BLaER1 (cell line): Measurements from ENCODE around the gene TMCC2.

Source experiments
- H3K27ac ChIP-seq: shearing (Covaris generic); formaldehyde crosslinking; 2 replicates; pipeline ENCODE4 v1.8.1; 2022
- H3K27me3 ChIP-seq: shearing (Covaris generic); formaldehyde crosslinking; 2 replicates; pipeline ENCODE4 v1.8.1; 2022
- H3K36me3 ChIP-seq: shearing (Covaris generic); formaldehyde crosslinking; 2 replicates; pipeline ENCODE4 v1.8.1; 2022
- H3K4me1 ChIP-seq: shearing (Covaris generic); formaldehyde crosslinking; 2 replicates; pipeline ENCODE4 v1.8.1; 2022
- H3K4me2 ChIP-seq: shearing (Covaris generic); formaldehyde crosslinking; 2 replicates; pipeline ENCODE4 v1.8.1; 2022
- H3K4me3 ChIP-seq: shearing (Covaris generic); formaldehyde crosslinking; 2 replicates; pipeline ENCODE4 v1.8.1; 2022
- H3K9ac ChIP-seq: shearing (Covaris generic); formaldehyde crosslinking; 2 replicates; pipeline ENCODE4 v1.8.1; 2022
- H3K9me3 ChIP-seq: shearing (Covaris generic); formaldehyde crosslinking; 2 replicates; pipeline ENCODE4 v1.8.1; 2022
- H4K20me1 ChIP-seq: shearing (Covaris generic); formaldehyde crosslinking; 2 replicates; pipeline ENCODE4 v1.8.1; 2022
- Cebpa-rat ChIP-seq: shearing (Covaris generic); IDR thresholded peaks from 2 replicates; pipeline ENCODE4 v1.8.1; 2022

Gene TMCC2

DNA sequence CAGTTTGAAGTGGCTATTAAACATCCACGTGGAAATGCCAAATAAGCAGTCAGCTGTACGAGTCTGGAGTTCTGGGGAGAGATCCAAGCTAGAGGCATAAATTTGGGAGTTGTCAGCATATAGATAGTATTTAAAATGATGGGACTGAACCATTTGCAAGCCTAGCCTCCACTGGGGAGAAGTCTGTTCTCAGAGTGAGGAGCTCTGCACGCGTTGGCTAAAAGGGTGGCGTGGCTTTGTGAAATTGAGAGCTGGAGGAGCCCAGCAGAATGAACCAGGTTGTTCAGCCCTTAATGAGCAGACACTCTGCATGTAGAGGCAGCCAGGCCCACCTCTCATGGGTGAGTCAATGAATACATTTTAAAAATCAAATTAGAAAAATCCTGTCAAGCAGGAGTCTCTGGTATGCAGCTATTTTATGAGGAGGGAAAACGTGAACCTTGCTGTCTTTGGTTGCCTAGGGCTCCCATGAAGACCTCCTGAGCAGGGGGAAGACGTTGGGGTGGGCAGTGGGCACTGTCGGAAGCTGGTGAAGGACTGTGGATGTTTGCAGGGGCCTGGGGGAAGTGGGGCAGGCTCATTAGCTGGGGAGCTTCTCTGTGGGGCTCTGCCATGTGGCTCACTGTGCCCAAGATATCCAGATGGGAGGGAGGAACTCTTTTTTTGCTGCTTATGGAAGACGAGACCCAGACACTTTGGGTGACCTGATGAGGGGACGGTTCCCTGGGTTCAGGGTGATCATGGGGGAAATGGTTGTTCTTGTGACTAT lies 18.8 kb downstream of the TMCC2 start:
- no peak for TF ChIP-seq Cebpa-rat
- Histone ChIP-seq H3K4me2 (peak overlapping the region; percentile 80), H3K4me1 (peaks cover 31% of the 10 kb centered on the region), H4K20me1 (no peaks in the 10 kb centered on the region), H3K27me3 (peaks cover 4% of the 10 kb centered on the region; the same call in 1 of the 2 replicates), H3K9me3 (no peaks in the 10 kb centered on the region), H3K36me3 (no peaks in the 10 kb centered on the region), H3K9ac (no peak overlapping the region), H3K27ac (no peak overlapping the region), H3K4me3 (no peak overlapping the region)

DNA sequence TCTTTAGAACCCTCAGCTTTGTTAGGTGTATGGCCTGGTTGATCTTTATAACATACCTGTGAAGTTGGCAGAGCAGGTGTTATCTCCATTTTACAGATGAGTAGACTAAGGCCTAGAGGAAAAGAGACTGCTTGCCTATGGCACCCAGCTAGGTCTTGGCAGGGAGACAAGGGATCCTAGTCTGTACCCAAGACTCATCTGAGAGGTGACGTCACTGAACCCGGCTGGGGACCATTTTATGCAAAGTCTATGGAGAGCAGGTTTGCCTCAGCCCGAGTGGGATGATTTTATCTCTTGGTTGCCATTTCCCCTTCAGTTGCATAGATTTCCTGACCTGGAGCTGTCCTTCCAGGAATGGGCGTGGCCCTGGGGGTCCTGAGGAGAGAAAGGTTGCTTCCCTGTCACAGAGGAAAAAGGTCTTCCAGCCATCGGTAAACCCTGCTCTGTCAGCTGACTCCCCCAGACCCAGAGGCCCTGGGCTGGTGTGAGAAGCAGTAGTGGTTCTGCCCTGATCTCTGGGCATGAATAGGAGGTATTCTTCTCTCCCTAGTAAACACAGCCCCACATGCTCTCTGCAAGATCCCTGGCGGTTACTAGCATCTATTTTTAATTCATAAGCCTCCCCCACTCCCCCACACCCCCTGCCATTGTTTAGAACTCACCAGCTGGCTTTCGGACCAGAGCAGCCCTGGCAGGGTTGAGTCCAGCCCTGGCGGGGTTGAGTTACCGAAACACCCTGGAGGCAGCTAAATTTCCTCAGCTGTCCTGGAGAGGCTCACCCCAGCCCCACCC lies 19.6 kb downstream of the TMCC2 start:
- Histone ChIP-seq H3K9me3 (no peaks in the 10 kb centered on the region), H3K9ac (no peak overlapping the region), H3K36me3 (no peaks in the 10 kb centered on the region), H4K20me1 (no peaks in the 10 kb centered on the region), H3K27me3 (peaks cover 4% of the 10 kb centered on the region; the same call in 1 of the 2 replicates), H3K4me2 (peak overlapping the region; percentile 80), H3K4me3 (no peak overlapping the region), H3K4me1 (peaks cover 34% of the 10 kb centered on the region), H3K27ac (peak overlapping the region; percentile 14; the same call in 1 of the 2 replicates)
- no peak for TF ChIP-seq Cebpa-rat

DNA sequence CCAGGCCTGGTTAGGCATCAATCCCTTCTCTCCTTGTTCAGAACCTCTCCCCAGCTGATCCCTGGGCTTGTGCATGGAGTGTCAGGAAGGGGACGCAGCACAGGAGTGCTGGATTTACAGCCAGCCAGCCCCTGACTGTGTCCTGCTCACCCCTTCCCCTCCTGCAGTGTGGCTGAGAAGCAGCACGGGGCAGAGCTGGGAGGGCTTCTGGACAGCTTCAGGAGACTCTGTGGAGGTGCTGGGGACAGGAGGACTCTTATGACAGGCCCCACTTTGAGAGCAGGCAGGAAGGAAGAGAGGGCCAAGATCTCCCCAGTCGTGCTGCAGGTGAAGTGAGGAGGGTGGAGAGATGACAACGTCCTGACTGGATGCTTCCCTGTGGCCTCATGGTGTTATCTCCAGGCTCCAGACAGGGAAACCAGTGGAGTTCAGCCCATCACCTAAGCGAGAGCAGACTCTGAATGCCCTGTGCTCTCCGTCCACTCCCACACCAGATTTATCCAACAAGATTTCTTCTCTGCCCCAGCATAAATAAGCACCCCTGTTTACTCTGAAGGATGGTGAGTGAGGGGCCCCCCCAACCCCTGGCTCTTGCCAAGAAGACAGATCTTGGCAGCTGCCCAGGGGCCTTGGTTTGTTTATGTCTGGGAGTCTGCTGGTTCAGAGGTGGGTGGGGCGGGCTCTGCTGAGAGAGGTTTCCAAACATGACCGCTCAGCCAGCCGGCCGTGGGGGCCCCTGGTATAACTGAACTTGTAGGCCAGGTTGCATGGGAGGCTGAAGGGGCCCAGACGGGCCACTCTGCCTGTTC lies 21.3 kb downstream of the TMCC2 start:
- H3K27me3 ChIP-seq, result peaks cover 4% of the 10 kb centered on the region; the same call in 1 of the 2 replicates
- H3K36me3 ChIP-seq, result no peaks in the 10 kb centered on the region
- H3K9me3 ChIP-seq, result no peaks in the 10 kb centered on the region
- H3K4me2 ChIP-seq, result peak overlapping the region; percentile 80; the same call in 1 of the 2 replicates
- peaks cover 36% of the 10 kb centered on the region for H3K4me1 ChIP-seq
- no peak overlapping the region for H3K9ac ChIP-seq
- TF ChIP-seq Cebpa-rat, result no peak
- H4K20me1 ChIP-seq, result no peaks in the 10 kb centered on the region
- no peak overlapping the region for H3K4me3 ChIP-seq
- H3K27ac ChIP-seq, result no peak overlapping the region

DNA sequence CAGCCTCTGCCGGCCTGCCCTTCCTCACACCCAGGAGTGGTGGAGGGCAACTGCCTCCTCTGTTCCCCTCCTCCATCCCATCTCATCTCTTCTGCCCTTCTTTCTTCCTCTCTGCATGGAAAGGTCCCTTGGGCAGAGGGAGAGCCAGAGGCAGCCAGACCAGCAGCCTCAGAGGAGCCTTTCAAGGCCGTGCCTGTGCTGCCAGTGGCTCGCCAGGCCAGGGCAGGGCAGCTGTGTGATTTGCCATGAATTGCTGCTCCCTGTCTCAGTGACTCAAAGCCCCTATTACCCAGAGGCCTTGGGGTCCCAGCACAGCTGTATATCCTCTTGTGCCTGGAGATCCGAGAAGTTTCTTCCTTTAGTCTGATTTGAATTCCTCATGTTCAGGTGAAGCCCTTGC lies 21.9 kb downstream of the TMCC2 start:
- H3K4me3 ChIP-seq, result no peak overlapping the region
- no peaks in the 10 kb centered on the region for H3K36me3 ChIP-seq
- H3K4me2 ChIP-seq, result no peak overlapping the region
- no peaks in the 10 kb centered on the region for H4K20me1 ChIP-seq
- H3K27ac ChIP-seq, result no peak overlapping the region
- no peak for TF ChIP-seq Cebpa-rat
- H3K9ac ChIP-seq, result no peak overlapping the region
- H3K4me1 ChIP-seq, result peaks cover 36% of the 10 kb centered on the region
- no peaks in the 10 kb centered on the region for H3K9me3 ChIP-seq
- H3K27me3 ChIP-seq, result peaks cover 4% of the 10 kb centered on the region; the same call in 1 of the 2 replicates

DNA sequence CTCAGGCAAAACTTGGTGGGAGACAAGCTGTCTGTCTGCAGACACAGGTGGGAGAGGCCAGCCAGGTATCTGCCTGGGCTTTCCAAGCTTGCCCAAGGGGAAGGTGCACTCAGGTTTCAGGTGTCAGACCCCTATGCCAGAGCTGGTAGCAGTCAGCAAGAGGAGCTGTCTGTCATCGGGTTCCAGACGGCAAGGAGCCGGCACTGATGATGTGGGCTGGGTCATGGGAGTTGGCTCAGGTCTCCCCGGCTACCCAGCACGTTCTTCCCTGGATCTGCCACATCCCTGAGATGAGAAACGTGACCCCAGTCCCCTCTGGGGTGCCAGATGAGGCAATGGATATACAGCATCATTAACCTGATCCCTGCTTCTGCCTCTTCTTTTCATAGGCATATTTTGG lies 23.0 kb downstream of the TMCC2 start:
- no peak overlapping the region for H3K9ac ChIP-seq
- H3K4me2 ChIP-seq, result no peak overlapping the region

DNA sequence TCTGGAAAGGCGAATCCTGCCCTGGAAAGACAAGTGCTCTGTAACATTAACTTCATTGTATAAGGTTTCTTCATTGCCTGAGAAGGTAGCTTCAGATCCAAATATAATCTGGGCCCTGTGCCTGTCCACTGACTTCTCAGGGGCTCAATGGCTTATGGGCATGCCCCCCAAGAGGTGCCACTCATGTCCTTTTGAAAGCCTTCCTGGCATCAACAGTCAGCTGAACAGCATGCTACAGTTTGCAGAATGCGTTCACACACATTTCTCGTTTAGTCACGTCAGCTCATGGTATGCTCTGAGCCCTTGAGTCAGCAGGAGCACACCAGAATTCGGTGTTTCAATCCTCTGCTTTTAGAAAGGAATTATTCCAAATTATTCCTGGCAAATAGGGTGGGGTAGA lies 23.8 kb downstream of the TMCC2 start:
- Histone ChIP-seq H3K4me1 (peaks cover 36% of the 10 kb centered on the region), H3K36me3 (no peaks in the 10 kb centered on the region), H3K4me2 (no peak overlapping the region), H3K9me3 (no peaks in the 10 kb centered on the region), H3K27me3 (peaks cover 4% of the 10 kb centered on the region; the same call in 1 of the 2 replicates), H3K4me3 (no peak overlapping the region), H3K9ac (no peak overlapping the region), H3K27ac (no peak overlapping the region), H4K20me1 (no peaks in the 10 kb centered on the region)
- TF ChIP-seq Cebpa-rat, result no peak

More for the DNA sequence above, 23.0 kb downstream of the TMCC2 start:
- H3K4me1 ChIP-seq, result peaks cover 36% of the 10 kb centered on the region
- no peaks in the 10 kb centered on the region for H4K20me1 ChIP-seq
- TF ChIP-seq Cebpa-rat, result no peak
- no peaks in the 10 kb centered on the region for H3K36me3 ChIP-seq
- H3K27ac ChIP-seq, result no peak overlapping the region
- H3K4me3 ChIP-seq, result no peak overlapping the region
- H3K9me3 ChIP-seq, result no peaks in the 10 kb centered on the region
- H3K27me3 ChIP-seq, result peaks cover 4% of the 10 kb centered on the region; the same call in 1 of the 2 replicates

DNA sequence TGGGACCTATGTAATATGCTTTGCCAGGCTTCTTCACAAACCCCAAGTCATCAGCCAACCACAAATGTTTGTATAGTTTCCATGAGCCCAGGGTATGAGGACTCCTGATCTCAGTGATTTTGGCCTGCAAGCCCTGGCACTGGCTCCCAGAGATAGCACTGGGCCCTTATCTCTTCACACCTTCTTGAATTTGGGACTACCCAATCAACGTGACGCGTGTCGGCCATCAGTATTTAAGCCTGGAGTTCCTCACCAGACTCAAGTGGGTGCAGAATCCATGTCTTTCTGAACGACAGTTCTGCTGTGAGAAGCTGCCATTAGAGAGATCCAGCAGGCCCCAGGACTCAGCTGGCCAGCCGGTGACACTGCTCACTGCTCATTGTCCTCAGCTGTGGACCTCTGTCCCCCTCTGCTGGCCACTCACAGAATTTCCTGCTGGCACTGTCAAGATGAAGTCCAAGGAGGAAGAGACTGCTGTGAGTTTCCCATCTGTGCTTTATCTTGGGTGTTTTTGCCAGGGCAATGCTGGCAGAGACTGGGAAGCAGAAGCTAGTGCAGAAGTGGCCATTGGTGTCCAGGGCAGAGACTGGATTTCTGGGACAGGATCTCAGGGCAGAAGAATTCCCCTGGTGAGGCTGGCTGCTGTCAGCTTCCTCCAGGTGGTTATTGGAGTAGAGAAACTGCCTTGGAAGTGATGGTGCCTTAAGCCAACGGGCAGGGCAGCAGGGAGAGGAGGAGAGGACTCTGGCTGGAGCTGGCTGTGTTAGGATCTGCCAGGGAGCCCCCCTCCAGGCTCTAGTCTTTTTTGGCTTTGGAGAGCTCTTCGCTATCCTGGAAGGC lies 28.4 kb downstream of the TMCC2 start:
- Histone ChIP-seq H3K36me3 (no peaks in the 10 kb centered on the region), H3K4me3 (no peak overlapping the region), H3K4me1 (peaks cover 7% of the 10 kb centered on the region; the same call in 1 of the 2 replicates), H4K20me1 (no peaks in the 10 kb centered on the region), H3K27me3 (peaks cover under 1% of the 10 kb centered on the region; the same call in 1 of the 2 replicates), H3K9ac (no peak overlapping the region), H3K4me2 (no peak overlapping the region; the same call in 1 of the 2 replicates), H3K27ac (no peak overlapping the region), H3K9me3 (no peaks in the 10 kb centered on the region)
- TF ChIP-seq Cebpa-rat, result no peak

DNA sequence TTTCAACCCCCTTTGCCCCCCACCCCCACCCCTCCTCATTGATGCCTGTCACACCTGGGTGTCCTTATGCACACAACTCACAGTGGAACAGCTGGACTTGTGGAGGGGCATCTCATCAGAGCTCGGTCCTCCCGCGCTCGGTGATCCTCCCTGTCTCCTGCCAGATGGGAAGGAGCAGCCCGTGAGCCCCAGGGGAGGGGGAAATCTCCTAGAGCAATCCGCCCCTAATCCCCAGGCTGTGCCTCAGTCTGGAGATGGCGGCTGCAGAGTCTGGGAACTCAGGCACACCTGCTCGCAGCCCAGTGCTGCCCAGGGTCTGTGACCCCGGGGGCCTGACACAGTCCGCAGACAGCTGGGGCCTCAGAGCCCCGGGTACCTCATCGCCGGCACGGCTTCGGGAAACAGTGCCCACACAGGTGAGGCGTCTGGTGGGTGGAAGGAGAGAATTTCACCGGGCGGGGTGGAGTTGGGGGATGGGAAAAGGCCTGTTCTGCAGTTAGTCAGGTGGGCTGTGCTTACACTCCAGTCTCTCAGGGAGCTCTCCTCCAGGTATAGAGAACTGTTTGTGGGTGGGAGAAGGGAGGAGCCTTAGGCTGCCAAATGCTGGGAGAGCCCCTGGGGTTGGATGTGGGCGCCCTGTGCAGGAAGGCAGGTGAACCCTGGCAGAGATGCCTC lies 29.3 kb downstream of the TMCC2 start:
- Histone ChIP-seq H3K4me2 (no peak overlapping the region), H3K27ac (no peak overlapping the region), H3K27me3 (peaks cover 9% of the 10 kb centered on the region), H3K4me1 (peaks cover 15% of the 10 kb centered on the region), H3K9me3 (no peaks in the 10 kb centered on the region), H3K36me3 (no peaks in the 10 kb centered on the region), H3K4me3 (no peak overlapping the region), H4K20me1 (peaks cover 9% of the 10 kb centered on the region; the same call in 1 of the 2 replicates), H3K9ac (no peak overlapping the region)
- TF ChIP-seq Cebpa-rat, result no peak
